Activated T-cell treated with anti-CD3 and anti-CD28 coated beads for 4 hours (primary cell): Measurements from ENCODE around the gene CTNNA2.

ENCODE experiments used
- DNase-seq: peaks from one replicate; pipeline ENCODE4 v3.0.0-alpha.2; 2020

CTNNA2 gene

GRCh38 chr2:80246534-80246933, 733.7 kb downstream of the CTNNA2 start:
- DNase-seq = no peak

GRCh38 chr2:80247339-80247738, 734.5 kb downstream of the CTNNA2 start:
- DNase-seq = no peak

- DNase-seq = no peak
Measured at GRCh38 chr2:80248146-80248545, 735.3 kb downstream of the CTNNA2 start.

GRCh38 chr2:80252294-80252986, 739.6 kb downstream of the CTNNA2 start:
- DNase-seq = no peak

- DNase-seq = no peak
Measured at GRCh38 chr2:80255918-80256781, 743.3 kb downstream of the CTNNA2 start.

GRCh38 chr2:80256782-80257167, 743.9 kb downstream of the CTNNA2 start:
- no peak for DNase-seq

GRCh38 chr2:80257450-80257849, 744.6 kb downstream of the CTNNA2 start:
- no peak for DNase-seq

- no peak for DNase-seq
Measured at GRCh38 chr2:80258341-80258740, 745.5 kb downstream of the CTNNA2 start.

GRCh38 chr2:80258793-80259192, 745.9 kb downstream of the CTNNA2 start:
- no peak for DNase-seq

GRCh38 chr2:80259292-80259691, 746.4 kb downstream of the CTNNA2 start:
- no peak for DNase-seq

- DNase-seq = no peak
Measured at GRCh38 chr2:80266231-80266630, 753.4 kb downstream of the CTNNA2 start.

GRCh38 chr2:80269806-80270205, 757.0 kb downstream of the CTNNA2 start:
- no peak for DNase-seq

- no peak for DNase-seq
Measured at GRCh38 chr2:80280598-80280997, 767.7 kb downstream of the CTNNA2 start.

- no peak for DNase-seq
Measured at GRCh38 chr2:80281049-80281448, 768.2 kb downstream of the CTNNA2 start.

- DNase-seq = no peak
Measured at GRCh38 chr2:80288576-80288975, 775.7 kb downstream of the CTNNA2 start.

GRCh38 chr2:80291656-80292055, 778.8 kb downstream of the CTNNA2 start:
- DNase-seq = no peak

- no peak for DNase-seq
Measured at GRCh38 chr2:80292474-80292873, 779.6 kb downstream of the CTNNA2 start.

- DNase-seq = no peak
Measured at GRCh38 chr2:80293039-80293438, 780.2 kb downstream of the CTNNA2 start.

- no peak for DNase-seq
Measured at GRCh38 chr2:80298954-80299353, 786.1 kb downstream of the CTNNA2 start.

GRCh38 chr2:80299661-80300060, 786.8 kb downstream of the CTNNA2 start:
- DNase-seq = no peak

- no peak for DNase-seq
Measured at GRCh38 chr2:80300346-80300745, 787.5 kb downstream of the CTNNA2 start.

- DNase-seq = no peak
Measured at GRCh38 chr2:80300954-80301353, 788.1 kb downstream of the CTNNA2 start.

GRCh38 chr2:80302001-80302313, 789.1 kb downstream of the CTNNA2 start:
- no peak for DNase-seq

GRCh38 chr2:80302314-80303005, 789.6 kb downstream of the CTNNA2 start:
- no peak for DNase-seq
